ENCODE measurements around the gene RTN4RL2. TPM values are rescaled to one million over a fixed set of nuclear protein-coding genes. Genes with fewer than 3 reads are reported as not detected.

Gene RTN4RL2
- total and polyA plus RNA-seq, 9 of the 15 experiments (the other 6 are each of a cell fraction or from before 2014, with no cell fraction given) = 0.06 to 1.9 (median 0.34) TPM; not detected in 4

DNA sequence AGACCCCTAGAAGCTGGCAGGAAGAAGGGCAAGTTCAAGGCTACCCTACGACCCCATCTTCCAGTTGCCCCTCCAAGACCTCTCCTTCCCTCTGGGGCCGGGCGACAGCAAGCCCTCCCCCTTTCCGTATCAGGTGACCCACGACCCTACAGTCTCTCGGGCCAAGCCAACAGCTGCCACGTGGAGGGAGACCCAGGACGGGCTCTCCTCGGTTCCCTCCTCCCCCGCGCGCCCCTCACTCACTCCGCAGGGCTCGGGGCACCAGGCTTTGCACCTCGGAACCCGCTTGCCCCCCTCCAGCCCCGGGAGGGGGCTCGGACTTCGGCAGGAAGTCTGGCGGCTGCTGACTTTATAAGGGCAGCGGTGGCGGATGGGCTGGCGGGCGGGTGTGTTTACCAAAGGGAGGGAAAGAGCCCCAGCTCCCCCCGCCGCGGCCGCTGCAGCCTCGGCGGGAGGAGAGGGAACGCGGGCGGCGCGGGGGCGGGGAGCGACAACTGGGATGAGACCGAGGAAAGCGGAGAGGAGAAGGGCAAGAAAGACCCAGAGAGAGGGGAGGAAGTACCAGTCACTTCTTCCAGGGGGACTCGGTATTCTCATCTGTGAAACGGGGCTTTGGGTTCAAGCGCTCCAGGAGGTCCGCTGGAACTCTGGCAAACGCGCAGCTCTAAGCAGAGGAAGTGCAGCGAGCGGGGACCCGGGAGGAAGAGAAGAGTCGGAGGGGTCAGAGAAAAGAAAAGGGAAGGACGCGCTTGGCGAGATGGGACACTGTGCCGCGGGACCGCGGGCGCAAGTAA is 54.4 kb downstream of the RTN4RL2 start (continued):
- TF ChIP-seq, protein P1, sequence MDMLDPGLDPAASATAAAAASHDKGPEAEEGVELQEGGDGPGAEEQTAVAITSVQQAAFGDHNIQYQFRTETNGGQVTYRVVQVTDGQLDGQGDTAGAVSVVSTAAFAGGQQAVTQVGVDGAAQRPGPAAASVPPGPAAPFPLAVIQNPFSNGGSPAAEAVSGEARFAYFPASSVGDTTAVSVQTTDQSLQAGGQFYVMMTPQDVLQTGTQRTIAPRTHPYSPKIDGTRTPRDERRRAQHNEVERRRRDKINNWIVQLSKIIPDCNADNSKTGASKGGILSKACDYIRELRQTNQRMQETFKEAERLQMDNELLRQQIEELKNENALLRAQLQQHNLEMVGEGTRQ (CRISPR knock-in tag; IDR thresholded peaks at IDR 0.05) = peak; percentile 58
- TF ChIP-seq HLTF (IDR thresholded peaks at IDR 0.05) (no peak), SUPT5H (IDR thresholded peaks at IDR 0.05) (peak; percentile 33; the same call in 1 of the 2 replicates), MAZ (CRISPR knock-in tag; conservative IDR thresholded peaks at IDR 0.05 in 1 of 2, IDR thresholded peaks at IDR 0.05 in 1 of 2) (peak; percentile 21 to 40; a peak in 1 of 4 replicates), EP400 (IDR thresholded peaks at IDR 0.05) (peak; percentile 88), SPI1 (IDR thresholded peaks at IDR 0.05; ENCODE audit: borderline replicate concordance, low read depth, low read length) (peak; percentile 74), CREM (IDR thresholded peaks at IDR 0.05; ENCODE audit: low read depth) (0 out of 2 replicates have a peak, but pooled peaks have one; percentile 11), ZNF282 (CRISPR knock-in tag; IDR thresholded peaks at IDR 0.05) (no peak), NUFIP1 (IDR thresholded peaks at IDR 0.05; ENCODE audit: partially characterized antibody) (no peak), SIN3A (IDR thresholded peaks at IDR 0.05; ENCODE audit: borderline replicate concordance in 2 of 2, control insufficient read depth in 1 of 2, low read depth in 2 of 2, low read length in 2 of 2) (peak; percentile 20 to 24; a peak in 2 of 4 replicates), SIN3B (IDR thresholded peaks at IDR 0.05; ENCODE audit: low read depth) (no peak), POLR2B (IDR thresholded peaks at IDR 0.05; ENCODE audit: low read depth, partially characterized antibody) (no peak)
- TF ChIP-seq, protein P2, sequence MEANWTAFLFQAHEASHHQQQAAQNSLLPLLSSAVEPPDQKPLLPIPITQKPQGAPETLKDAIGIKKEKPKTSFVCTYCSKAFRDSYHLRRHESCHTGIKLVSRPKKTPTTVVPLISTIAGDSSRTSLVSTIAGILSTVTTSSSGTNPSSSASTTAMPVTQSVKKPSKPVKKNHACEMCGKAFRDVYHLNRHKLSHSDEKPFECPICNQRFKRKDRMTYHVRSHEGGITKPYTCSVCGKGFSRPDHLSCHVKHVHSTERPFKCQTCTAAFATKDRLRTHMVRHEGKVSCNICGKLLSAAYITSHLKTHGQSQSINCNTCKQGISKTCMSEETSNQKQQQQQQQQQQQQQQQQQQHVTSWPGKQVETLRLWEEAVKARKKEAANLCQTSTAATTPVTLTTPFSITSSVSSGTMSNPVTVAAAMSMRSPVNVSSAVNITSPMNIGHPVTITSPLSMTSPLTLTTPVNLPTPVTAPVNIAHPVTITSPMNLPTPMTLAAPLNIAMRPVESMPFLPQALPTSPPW (CRISPR knock-in tag; IDR thresholded peaks at IDR 0.05) = peak; percentile 95
- TF ChIP-seq, protein P3, sequence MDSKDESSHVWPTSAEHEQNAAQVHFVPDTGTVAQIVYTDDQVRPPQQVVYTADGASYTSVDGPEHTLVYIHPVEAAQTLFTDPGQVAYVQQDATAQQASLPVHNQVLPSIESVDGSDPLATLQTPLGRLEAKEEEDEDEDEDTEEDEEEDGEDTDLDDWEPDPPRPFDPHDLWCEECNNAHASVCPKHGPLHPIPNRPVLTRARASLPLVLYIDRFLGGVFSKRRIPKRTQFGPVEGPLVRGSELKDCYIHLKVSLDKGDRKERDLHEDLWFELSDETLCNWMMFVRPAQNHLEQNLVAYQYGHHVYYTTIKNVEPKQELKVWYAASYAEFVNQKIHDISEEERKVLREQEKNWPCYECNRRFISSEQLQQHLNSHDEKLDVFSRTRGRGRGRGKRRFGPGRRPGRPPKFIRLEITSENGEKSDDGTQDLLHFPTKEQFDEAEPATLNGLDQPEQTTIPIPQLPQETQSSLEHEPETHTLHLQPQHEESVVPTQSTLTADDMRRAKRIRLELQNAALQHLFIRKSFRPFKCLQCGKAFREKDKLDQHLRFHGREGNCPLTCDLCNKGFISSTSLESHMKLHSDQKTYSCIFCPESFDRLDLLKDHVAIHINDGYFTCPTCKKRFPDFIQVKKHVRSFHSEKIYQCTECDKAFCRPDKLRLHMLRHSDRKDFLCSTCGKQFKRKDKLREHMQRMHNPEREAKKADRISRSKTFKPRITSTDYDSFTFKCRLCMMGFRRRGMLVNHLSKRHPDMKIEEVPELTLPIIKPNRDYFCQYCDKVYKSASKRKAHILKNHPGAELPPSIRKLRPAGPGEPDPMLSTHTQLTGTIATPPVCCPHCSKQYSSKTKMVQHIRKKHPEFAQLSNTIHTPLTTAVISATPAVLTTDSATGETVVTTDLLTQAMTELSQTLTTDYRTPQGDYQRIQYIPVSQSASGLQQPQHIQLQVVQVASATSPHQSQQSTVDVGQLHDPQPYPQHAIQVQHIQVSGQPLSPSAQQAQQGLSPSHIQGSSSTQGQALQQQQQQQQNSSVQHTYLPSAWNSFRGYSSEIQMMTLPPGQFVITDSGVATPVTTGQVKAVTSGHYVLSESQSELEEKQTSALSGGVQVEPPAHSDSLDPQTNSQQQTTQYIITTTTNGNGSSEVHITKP (IDR thresholded peaks at IDR 0.05; ENCODE audit: partially characterized antibody) = peak; percentile 77
- TF ChIP-seq, protein P4, sequence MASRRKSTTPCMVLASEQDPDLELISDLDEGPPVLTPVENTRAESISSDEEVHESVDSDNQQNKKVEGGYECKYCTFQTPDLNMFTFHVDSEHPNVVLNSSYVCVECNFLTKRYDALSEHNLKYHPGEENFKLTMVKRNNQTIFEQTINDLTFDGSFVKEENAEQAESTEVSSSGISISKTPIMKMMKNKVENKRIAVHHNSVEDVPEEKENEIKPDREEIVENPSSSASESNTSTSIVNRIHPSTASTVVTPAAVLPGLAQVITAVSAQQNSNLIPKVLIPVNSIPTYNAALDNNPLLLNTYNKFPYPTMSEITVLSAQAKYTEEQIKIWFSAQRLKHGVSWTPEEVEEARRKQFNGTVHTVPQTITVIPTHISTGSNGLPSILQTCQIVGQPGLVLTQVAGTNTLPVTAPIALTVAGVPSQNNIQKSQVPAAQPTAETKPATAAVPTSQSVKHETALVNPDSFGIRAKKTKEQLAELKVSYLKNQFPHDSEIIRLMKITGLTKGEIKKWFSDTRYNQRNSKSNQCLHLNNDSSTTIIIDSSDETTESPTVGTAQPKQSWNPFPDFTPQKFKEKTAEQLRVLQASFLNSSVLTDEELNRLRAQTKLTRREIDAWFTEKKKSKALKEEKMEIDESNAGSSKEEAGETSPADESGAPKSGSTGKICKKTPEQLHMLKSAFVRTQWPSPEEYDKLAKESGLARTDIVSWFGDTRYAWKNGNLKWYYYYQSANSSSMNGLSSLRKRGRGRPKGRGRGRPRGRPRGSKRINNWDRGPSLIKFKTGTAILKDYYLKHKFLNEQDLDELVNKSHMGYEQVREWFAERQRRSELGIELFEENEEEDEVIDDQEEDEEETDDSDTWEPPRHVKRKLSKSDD (conservative IDR thresholded peaks at IDR 0.05; ENCODE audit: low read length) = no peak
- TF ChIP-seq, protein P5, sequence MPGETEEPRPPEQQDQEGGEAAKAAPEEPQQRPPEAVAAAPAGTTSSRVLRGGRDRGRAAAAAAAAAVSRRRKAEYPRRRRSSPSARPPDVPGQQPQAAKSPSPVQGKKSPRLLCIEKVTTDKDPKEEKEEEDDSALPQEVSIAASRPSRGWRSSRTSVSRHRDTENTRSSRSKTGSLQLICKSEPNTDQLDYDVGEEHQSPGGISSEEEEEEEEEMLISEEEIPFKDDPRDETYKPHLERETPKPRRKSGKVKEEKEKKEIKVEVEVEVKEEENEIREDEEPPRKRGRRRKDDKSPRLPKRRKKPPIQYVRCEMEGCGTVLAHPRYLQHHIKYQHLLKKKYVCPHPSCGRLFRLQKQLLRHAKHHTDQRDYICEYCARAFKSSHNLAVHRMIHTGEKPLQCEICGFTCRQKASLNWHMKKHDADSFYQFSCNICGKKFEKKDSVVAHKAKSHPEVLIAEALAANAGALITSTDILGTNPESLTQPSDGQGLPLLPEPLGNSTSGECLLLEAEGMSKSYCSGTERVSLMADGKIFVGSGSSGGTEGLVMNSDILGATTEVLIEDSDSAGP (CRISPR knock-in tag; IDR thresholded peaks at IDR 0.05) = no peak
